WTC11 (cell line): ENCODE data around the gene DDIT4. TPM values are rescaled to one million over a fixed set of nuclear protein-coding genes. Genes with fewer than 3 reads are reported as not detected.

Source experiments
- ATAC-seq: fragments of 200-7000 bp; cut with Tn5 transposase; 2 replicates; pipeline ENCODE4 v1.10.0; 2021; ENCODE audit warnings: mild to moderate bottlenecking, moderate library complexity
- CTCF ChIA-PET: fragments of 300-600 bp; sonication (Branson Sonifier 250); formaldehyde crosslinking; loops from one replicate; lab custom pipeline; 2021; ENCODE audit warnings: antibody characterized with exemption; lab: Charles Lee
- POLR2A ChIA-PET: fragments of 350-600 bp; sonication (Branson Sonifier 250); formaldehyde crosslinking; loops from one replicate; lab custom pipeline; 2021; ENCODE audit warnings: antibody characterized with exemption; lab: Charles Lee
- DNase-seq: peaks from one replicate; pipeline ENCODE4 v3.0.0; 2021; ENCODE audit warnings: low spot score
- H3K27ac Mint-ChIP-seq: 2 replicates; pipeline ENCODE4 v1.8.0; 2021; ENCODE audit warnings: mixed read lengths
- H3K27me3 Mint-ChIP-seq: 2 replicates; pipeline ENCODE4 v1.8.0; 2021; ENCODE audit warnings: low read depth, mild to moderate bottlenecking, moderate library complexity, mixed read lengths
- H3K36me3 Mint-ChIP-seq: 2 replicates; pipeline ENCODE4 v1.8.0; 2021; ENCODE audit warnings: mixed read lengths
- H3K4me1 Mint-ChIP-seq: 2 replicates; pipeline ENCODE4 v1.8.0; 2022; ENCODE audit warnings: mixed read lengths
- H3K4me3 Mint-ChIP-seq: 2 replicates; pipeline ENCODE4 v1.8.0; 2021; ENCODE audit warnings: mild to moderate bottlenecking, moderate library complexity, mixed read lengths
- H3K9me3 Mint-ChIP-seq: 2 replicates; pipeline ENCODE4 v1.8.0; 2021; ENCODE audit warnings: mixed read lengths
- ESRRA ChIP-seq: sonication (generic); formaldehyde crosslinking; IDR thresholded peaks from 2 replicates; pipeline ENCODE4 v1.8.1; 2022; ENCODE audit warnings: mild to moderate bottlenecking, missing genetic modification reagents, borderline replicate concordance
- ETV6 ChIP-seq: sonication (generic); formaldehyde crosslinking; IDR thresholded peaks from 2 replicates; pipeline ENCODE4 v1.8.1; 2022; ENCODE audit warnings: mild to moderate bottlenecking, missing genetic modification reagents
- FOXK1 ChIP-seq: sonication (generic); formaldehyde crosslinking; IDR thresholded peaks from 2 replicates; pipeline ENCODE4 v1.8.0; 2022; ENCODE audit warnings: mild to moderate bottlenecking, moderate library complexity, missing genetic modification reagents
- FOXP1 ChIP-seq: sonication (generic); formaldehyde crosslinking; IDR thresholded peaks from 2 replicates; pipeline ENCODE4 v1.8.0; 2022; ENCODE audit warnings: missing genetic modification reagents, mild to moderate bottlenecking, moderate library complexity, borderline replicate concordance
- KAT7 ChIP-seq: sonication (generic); formaldehyde crosslinking; IDR thresholded peaks from 2 replicates; pipeline ENCODE4 v1.8.1; 2023; ENCODE audit warnings: missing genetic modification reagents, mild to moderate bottlenecking, borderline replicate concordance
- MYBL2 ChIP-seq: sonication (generic); formaldehyde crosslinking; IDR thresholded peaks from 2 replicates; pipeline ENCODE4 v1.8.1; 2023; ENCODE audit warnings: mild to moderate bottlenecking, moderate library complexity, missing genetic modification reagents
- NFATC4 ChIP-seq: fragments of 250-450 bp; sonication (Bioruptor Pico); IDR thresholded peaks from 2 replicates; pipeline ENCODE4 v1.9.0; 2021; ENCODE audit warnings: mild to moderate bottlenecking
- NFE2L1 ChIP-seq: sonication (generic); formaldehyde crosslinking; IDR thresholded peaks from 2 replicates; pipeline ENCODE4 v1.8.1; 2023; ENCODE audit warnings: missing genetic modification reagents
- NFYB ChIP-seq: sonication (generic); formaldehyde crosslinking; conservative IDR thresholded peaks from 2 replicates; pipeline ENCODE4 v1.8.0; 2022; ENCODE audit warnings: low read depth, missing genetic modification reagents
- NR1H2 ChIP-seq: sonication (generic); formaldehyde crosslinking; IDR thresholded peaks from 2 replicates; pipeline ENCODE4 v1.9.0; 2021; ENCODE audit warnings: mild to moderate bottlenecking, moderate library complexity, missing genetic modification reagents
- RORB ChIP-seq: fragments of 250-450 bp; sonication (Bioruptor Pico); IDR thresholded peaks from 2 replicates; pipeline ENCODE4 v1.9.0; 2021; ENCODE audit warnings: mild to moderate bottlenecking
- SMAD3 ChIP-seq: sonication (generic); formaldehyde crosslinking; IDR thresholded peaks from 2 replicates; pipeline ENCODE4 v1.8.0; 2022; ENCODE audit warnings: missing genetic modification reagents, mild to moderate bottlenecking, borderline replicate concordance
- TEAD1 ChIP-seq: sonication (generic); formaldehyde crosslinking; IDR thresholded peaks from 2 replicates; pipeline ENCODE4 v1.8.0; 2022; ENCODE audit warnings: mild to moderate bottlenecking, missing genetic modification reagents
- TEAD4 ChIP-seq: sonication (generic); formaldehyde crosslinking; IDR thresholded peaks from 2 replicates; pipeline ENCODE4 v1.8.0; 2022; ENCODE audit warnings: mild to moderate bottlenecking, missing genetic modification reagents
- TP53 ChIP-seq: sonication (generic); formaldehyde crosslinking; IDR thresholded peaks from 2 replicates; pipeline ENCODE4 v1.8.1; 2023; ENCODE audit warnings: mild to moderate bottlenecking, missing genetic modification reagents
- ZBTB21 ChIP-seq: sonication (generic); formaldehyde crosslinking; IDR thresholded peaks from 2 replicates; pipeline ENCODE4 v1.8.1; 2023; ENCODE audit warnings: mild to moderate bottlenecking, missing genetic modification reagents, borderline replicate concordance
- ZNF121 ChIP-seq: sonication (generic); formaldehyde crosslinking; IDR thresholded peaks from 2 replicates; pipeline ENCODE4 v1.8.0; 2023; ENCODE audit warnings: missing genetic modification reagents
- ZNF232 ChIP-seq: sonication (generic); formaldehyde crosslinking; IDR thresholded peaks from 2 replicates; pipeline ENCODE4 v1.8.0; 2022; ENCODE audit warnings: mild to moderate bottlenecking, missing genetic modification reagents
- ZNF317 ChIP-seq: sonication (generic); formaldehyde crosslinking; IDR thresholded peaks from 2 replicates; pipeline ENCODE4 v1.8.1; 2023; ENCODE audit warnings: low read depth, mild to moderate bottlenecking, moderate library complexity, missing genetic modification reagents, borderline replicate concordance
- ZNF423 ChIP-seq: fragments of 250-450 bp; sonication (Bioruptor Pico); IDR thresholded peaks from 2 replicates; pipeline ENCODE4 v2.1.2; 2022; ENCODE audit warnings: mild to moderate bottlenecking, moderate library complexity
- total RNA-seq: library from RNA; stranded (reverse); gene quantifications from 3 replicates; pipeline ENCODE4 v1.2.3, GENCODE V29; 2021
- TF ChIP-seq, protein P1 (sequence below): fragments of 250-450 bp; sonication (Bioruptor Pico); IDR thresholded peaks from 2 replicates; pipeline ENCODE4 v2.1.2; 2022; ENCODE audit warnings: mild to moderate bottlenecking, moderate library complexity
- TF ChIP-seq, protein P2 (sequence below): sonication (generic); formaldehyde crosslinking; IDR thresholded peaks from 2 replicates; pipeline ENCODE4 v1.8.0; 2022; ENCODE audit warnings: mild to moderate bottlenecking, missing genetic modification reagents
- TF ChIP-seq, protein P3 (sequence below): sonication (generic); formaldehyde crosslinking; IDR thresholded peaks from 2 replicates; pipeline ENCODE4 v1.8.0; 2022; ENCODE audit warnings: mild to moderate bottlenecking, missing genetic modification reagents
- TF ChIP-seq, protein P4 (sequence below): sonication (generic); formaldehyde crosslinking; IDR thresholded peaks from 2 replicates; pipeline ENCODE4 v1.8.1; 2023; ENCODE audit warnings: mild to moderate bottlenecking, missing genetic modification reagents
- TF ChIP-seq, protein P5 (sequence below): sonication (generic); formaldehyde crosslinking; IDR thresholded peaks from 2 replicates; pipeline ENCODE4 v1.8.0; 2022; ENCODE audit warnings: mild to moderate bottlenecking, missing genetic modification reagents
- TF ChIP-seq, protein P6 (sequence below): sonication (generic); formaldehyde crosslinking; IDR thresholded peaks from 2 replicates; pipeline ENCODE4 v1.8.0; 2023; ENCODE audit warnings: mild to moderate bottlenecking, missing genetic modification reagents

The DDIT4 gene
- total RNA-seq, 1 experiment from 2014 or later, result 118 TPM

DNA sequence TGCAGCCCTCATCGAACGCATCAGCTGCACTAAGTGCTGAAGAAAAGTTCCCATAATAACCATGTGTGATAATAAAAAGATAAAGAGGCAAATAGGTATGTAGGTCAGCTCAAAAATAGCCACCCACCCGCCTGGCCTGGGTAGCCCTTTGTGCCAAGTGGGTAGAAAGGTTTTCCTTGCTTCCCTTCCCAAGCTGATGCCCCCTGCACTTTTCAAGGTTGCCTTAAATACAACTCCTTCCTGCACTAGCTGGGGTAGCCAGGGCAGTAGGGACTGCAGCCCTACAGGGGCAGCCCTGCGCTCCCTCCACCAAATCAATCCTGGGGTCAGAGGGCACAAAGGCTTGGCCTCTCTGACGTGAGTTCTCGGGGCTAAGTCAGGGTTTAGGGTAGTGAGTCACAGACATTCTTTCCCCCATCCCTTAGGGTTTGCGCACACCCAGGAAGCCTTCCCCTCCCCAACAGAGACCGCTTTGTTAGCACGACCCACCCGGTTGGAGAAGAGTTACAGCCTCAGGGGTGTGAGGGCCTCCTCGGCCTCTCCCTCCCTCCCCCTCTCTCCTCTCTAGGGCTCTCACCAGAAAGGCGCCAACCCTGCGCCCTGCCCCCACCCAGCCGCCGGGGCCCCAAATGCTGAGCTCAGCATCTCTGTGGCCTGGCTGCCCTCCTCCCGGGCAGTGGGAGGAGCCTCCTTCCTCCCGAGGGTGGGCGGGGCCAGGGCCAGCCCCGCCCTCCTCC lies 13.3 kb upstream of the DDIT4 start (continued):
- no peak for TF ChIP-seq TEAD4
- TF ChIP-seq, protein P1, sequence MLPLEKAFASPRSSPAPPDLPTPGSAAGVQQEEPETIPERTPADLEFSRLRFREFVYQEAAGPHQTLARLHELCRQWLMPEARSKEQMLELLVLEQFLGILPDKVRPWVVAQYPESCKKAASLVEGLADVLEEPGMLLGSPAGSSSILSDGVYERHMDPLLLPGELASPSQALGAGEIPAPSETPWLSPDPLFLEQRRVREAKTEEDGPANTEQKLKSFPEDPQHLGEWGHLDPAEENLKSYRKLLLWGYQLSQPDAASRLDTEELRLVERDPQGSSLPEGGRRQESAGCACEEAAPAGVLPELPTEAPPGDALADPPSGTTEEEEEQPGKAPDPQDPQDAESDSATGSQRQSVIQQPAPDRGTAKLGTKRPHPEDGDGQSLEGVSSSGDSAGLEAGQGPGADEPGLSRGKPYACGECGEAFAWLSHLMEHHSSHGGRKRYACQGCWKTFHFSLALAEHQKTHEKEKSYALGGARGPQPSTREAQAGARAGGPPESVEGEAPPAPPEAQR (CRISPR knock-in tag), result no peak
- TF ChIP-seq, all 79 proteins: peak for 10

DNA sequence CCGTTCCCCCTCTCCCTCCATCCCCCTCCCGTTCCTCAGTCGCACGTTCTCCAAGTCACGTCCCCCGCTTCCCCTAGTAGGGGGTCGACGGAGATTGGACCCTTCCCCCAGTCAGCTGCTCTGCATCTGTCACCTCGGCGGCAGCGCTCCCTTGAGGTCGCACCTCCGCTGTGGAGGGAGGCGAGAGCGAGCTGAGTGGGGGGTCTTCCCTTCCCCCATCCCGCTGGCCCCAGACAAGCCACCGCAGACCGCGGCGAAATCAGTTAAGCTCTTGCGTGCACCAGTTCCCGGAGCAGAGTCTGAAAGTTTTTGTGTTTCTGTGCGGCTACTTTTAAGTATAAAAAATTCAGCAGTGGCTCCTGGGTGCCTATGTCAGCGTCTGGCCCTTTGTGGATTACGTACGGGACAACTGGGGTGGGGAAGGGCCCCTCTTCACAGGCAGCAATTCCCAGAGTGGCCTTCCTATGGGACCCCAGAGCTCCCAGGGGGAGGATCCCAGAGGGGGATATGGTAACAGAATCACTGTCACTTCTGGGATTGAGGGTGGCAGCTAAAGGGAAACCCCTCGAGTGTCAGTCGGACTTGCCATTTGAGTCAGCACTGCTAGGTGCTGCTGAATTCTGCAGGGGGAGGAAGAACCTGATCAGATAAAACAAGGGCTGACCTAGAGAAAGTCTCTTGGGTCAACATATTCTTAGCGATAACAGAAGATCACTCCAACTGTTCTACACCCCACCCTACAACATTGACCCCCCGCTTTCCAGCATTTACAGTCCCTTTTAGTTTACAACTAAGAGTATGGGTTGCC lies 12.5 kb upstream of the DDIT4 start:
- peak; percentile 2 for ATAC-seq
- peak overlapping the region; percentile 95 for H3K27ac Mint-ChIP-seq
- peak overlapping the region; percentile 64 for H3K4me3 Mint-ChIP-seq
- DNase-seq, result no peak
- no peaks in the 10 kb centered on the region for H3K9me3 Mint-ChIP-seq
- ChIA-PET POLR2A (interaction anchor here (0.6 to 3.9 kb wide), 24 partner anchors 9 to 192 kb away, joined by 3 to 182 read pairs (median 5); partner anchors contain the start of genes ANAPC16, ASCC1 and DDIT4), CTCF (interaction anchor here (1.0 to 6.1 kb wide), 20 partner anchors 8 to 212 kb away, joined by 3 to 75 read pairs (median 4); partner anchors contain the start of gene DDIT4)
- H3K4me1 Mint-ChIP-seq, result peaks cover 70% of the 10 kb centered on the region
- no peaks in the 10 kb centered on the region for H3K36me3 Mint-ChIP-seq
- no peaks in the 10 kb centered on the region; the same call in 1 of the 2 replicates for H3K27me3 Mint-ChIP-seq
- TF ChIP-seq TP53 (no peak), MYBL2 (CRISPR knock-in tag) (0 out of 2 replicates have a peak, but pooled peaks have one; percentile 67), ESRRA (CRISPR knock-in tag) (no peak), ZNF121 (CRISPR knock-in tag) (no peak), KAT7 (CRISPR knock-in tag) (no peak), ZBTB21 (CRISPR knock-in tag) (no peak; the same call in 1 of the 2 replicates), TEAD1 (CRISPR knock-in tag) (peak; percentile 52; the same call in 1 of the 2 replicates), SMAD3 (peak; percentile 47; the same call in 1 of the 2 replicates), ZNF232 (CRISPR knock-in tag) (peak; percentile 77; the same call in 1 of the 2 replicates), NFYB (CRISPR knock-in tag) (peak; percentile 31; the same call in 1 of the 2 replicates), ZNF423 (CRISPR knock-in tag) (peak; percentile 82), NR1H2 (no peak), NFE2L1 (CRISPR knock-in tag) (peak; percentile 83; the same call in 1 of the 2 replicates), ETV6 (CRISPR knock-in tag) (peak; percentile 52; the same call in 1 of the 2 replicates), FOXP1 (CRISPR knock-in tag) (peak; percentile 82), RORB (CRISPR knock-in tag) (no peak), FOXK1 (peak; percentile 79; the same call in 1 of the 2 replicates), ZNF317 (CRISPR knock-in tag) (no peak), NFATC4 (CRISPR knock-in tag) (no peak)
- TF ChIP-seq, protein P2, sequence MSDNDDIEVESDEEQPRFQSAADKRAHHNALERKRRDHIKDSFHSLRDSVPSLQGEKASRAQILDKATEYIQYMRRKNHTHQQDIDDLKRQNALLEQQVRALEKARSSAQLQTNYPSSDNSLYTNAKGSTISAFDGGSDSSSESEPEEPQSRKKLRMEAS (CRISPR knock-in tag), result peak; percentile 84; the same call in 1 of the 2 replicates
- TF ChIP-seq, protein P3, sequence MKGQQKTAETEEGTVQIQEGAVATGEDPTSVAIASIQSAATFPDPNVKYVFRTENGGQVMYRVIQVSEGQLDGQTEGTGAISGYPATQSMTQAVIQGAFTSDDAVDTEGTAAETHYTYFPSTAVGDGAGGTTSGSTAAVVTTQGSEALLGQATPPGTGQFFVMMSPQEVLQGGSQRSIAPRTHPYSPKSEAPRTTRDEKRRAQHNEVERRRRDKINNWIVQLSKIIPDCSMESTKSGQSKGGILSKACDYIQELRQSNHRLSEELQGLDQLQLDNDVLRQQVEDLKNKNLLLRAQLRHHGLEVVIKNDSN (CRISPR knock-in tag), result peak; percentile 27; the same call in 1 of the 2 replicates
- TF ChIP-seq, protein P4, sequence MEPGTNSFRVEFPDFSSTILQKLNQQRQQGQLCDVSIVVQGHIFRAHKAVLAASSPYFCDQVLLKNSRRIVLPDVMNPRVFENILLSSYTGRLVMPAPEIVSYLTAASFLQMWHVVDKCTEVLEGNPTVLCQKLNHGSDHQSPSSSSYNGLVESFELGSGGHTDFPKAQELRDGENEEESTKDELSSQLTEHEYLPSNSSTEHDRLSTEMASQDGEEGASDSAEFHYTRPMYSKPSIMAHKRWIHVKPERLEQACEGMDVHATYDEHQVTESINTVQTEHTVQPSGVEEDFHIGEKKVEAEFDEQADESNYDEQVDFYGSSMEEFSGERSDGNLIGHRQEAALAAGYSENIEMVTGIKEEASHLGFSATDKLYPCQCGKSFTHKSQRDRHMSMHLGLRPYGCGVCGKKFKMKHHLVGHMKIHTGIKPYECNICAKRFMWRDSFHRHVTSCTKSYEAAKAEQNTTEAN (CRISPR knock-in tag), result peak; percentile 77; the same call in 1 of the 2 replicates
- TF ChIP-seq, protein P5, sequence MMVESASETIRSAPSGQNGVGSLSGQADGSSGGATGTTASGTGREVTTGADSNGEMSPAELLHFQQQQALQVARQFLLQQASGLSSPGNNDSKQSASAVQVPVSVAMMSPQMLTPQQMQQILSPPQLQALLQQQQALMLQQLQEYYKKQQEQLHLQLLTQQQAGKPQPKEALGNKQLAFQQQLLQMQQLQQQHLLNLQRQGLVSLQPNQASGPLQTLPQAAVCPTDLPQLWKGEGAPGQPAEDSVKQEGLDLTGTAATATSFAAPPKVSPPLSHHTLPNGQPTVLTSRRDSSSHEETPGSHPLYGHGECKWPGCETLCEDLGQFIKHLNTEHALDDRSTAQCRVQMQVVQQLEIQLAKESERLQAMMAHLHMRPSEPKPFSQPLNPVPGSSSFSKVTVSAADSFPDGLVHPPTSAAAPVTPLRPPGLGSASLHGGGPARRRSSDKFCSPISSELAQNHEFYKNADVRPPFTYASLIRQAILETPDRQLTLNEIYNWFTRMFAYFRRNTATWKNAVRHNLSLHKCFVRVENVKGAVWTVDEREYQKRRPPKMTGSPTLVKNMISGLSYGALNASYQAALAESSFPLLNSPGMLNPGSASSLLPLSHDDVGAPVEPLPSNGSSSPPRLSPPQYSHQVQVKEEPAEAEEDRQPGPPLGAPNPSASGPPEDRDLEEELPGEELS, result peak; percentile 71; the same call in 1 of the 2 replicates
- TF ChIP-seq, protein P6, sequence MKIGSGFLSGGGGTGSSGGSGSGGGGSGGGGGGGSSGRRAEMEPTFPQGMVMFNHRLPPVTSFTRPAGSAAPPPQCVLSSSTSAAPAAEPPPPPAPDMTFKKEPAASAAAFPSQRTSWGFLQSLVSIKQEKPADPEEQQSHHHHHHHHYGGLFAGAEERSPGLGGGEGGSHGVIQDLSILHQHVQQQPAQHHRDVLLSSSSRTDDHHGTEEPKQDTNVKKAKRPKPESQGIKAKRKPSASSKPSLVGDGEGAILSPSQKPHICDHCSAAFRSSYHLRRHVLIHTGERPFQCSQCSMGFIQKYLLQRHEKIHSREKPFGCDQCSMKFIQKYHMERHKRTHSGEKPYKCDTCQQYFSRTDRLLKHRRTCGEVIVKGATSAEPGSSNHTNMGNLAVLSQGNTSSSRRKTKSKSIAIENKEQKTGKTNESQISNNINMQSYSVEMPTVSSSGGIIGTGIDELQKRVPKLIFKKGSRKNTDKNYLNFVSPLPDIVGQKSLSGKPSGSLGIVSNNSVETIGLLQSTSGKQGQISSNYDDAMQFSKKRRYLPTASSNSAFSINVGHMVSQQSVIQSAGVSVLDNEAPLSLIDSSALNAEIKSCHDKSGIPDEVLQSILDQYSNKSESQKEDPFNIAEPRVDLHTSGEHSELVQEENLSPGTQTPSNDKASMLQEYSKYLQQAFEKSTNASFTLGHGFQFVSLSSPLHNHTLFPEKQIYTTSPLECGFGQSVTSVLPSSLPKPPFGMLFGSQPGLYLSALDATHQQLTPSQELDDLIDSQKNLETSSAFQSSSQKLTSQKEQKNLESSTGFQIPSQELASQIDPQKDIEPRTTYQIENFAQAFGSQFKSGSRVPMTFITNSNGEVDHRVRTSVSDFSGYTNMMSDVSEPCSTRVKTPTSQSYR (CRISPR knock-in tag), result peak; percentile 95
